ENCODE results near the gene CTNNBIP1.

- TF ChIP-seq EP300 (IDR thresholded peaks at IDR 0.05) (no peak), CTCF (IDR thresholded peaks at IDR 0.05) (no peak), POLR2A (IDR thresholded peaks at IDR 0.05; ENCODE audit: low read depth) (no peak)
These were observed 6.4 kb upstream of the CTNNBIP1 start for GRCh38 chr1:9916452-9916851.

Data from esophagus muscularis mucosa (tissue), 4 donors.